Upper lobe of right lung (tissue), 1 donor: Measurements from ENCODE around the gene LRRFIP1. TPM values are rescaled to one million over a fixed set of nuclear protein-coding genes. Genes with fewer than 3 reads are reported as not detected.

ENCODE experiments used
- ATAC-seq: fragments of 200-7000 bp; cut with Tn5 transposase; one replicate; pipeline ENCODE4 v1.9.1; 2020; ENCODE audit warnings: mild to moderate bottlenecking, moderate library complexity
- DNase-seq: peaks from one replicate; pipeline ENCODE4 v3.0.0-alpha.2; 2020
- H3K27ac ChIP-seq: fragments of 200-600 bp; one replicate; pipeline ENCODE4 v1.8.0; 2022
- H3K27me3 ChIP-seq: fragments of 200-600 bp; one replicate; pipeline ENCODE4 v1.8.0; 2022; ENCODE audit warnings: mild to moderate bottlenecking
- H3K36me3 ChIP-seq: fragments of 200-600 bp; one replicate; pipeline ENCODE4 v1.8.0; 2022
- H3K4me1 ChIP-seq: fragments of 200-600 bp; one replicate; pipeline ENCODE4 v1.8.0; 2022
- H3K4me3 ChIP-seq: fragments of 200-600 bp; one replicate; pipeline ENCODE4 v1.8.0; 2022; ENCODE audit warnings: mild to moderate bottlenecking
- H3K9me3 ChIP-seq: fragments of 200-600 bp; one replicate; pipeline ENCODE4 v1.8.0; 2022
- CTCF ChIP-seq: fragments of 200-600 bp; IDR thresholded peaks from one replicate; pipeline ENCODE4 v1.8.0; 2022; ENCODE audit warnings: antibody characterized with exemption
- intact Hi-C: fragments of 100-400 bp; cut with DNase I; formaldehyde crosslinking; loops from one replicate; pipeline ENCODE4 v1.11.0; 2022
- total RNA-seq: library from RNA; stranded (reverse); fragmentation: NEBNext Ultra II Directional; extraction: Animal tissue kit (Norgen Biotek cat#: 25700); gene quantifications from one replicate; pipeline ENCODE4 v1.2.1, GENCODE V29; 2021
- donor health status: DM: no; HTN: yes; CAD: no; lungs with severe emphysema.

Gene LRRFIP1
- total RNA-seq, 1 donor from 2014 or later = 178 TPM

- no peak for DNase-seq
- no peak for TF ChIP-seq CTCF
- H3K27ac ChIP-seq = no peak overlapping the region
- peaks cover 26% of the 10 kb centered on the region for H3K36me3 ChIP-seq
- ATAC-seq = no peak
- H3K4me1 ChIP-seq = peaks cover 23% of the 10 kb centered on the region
- no peaks in the 10 kb centered on the region for H3K27me3 ChIP-seq
- intact Hi-C loops = no loop called here
- no peak overlapping the region for H3K4me3 ChIP-seq
- H3K9me3 ChIP-seq = no peaks in the 10 kb centered on the region
Observed at GRCh38 chr2:237721458-237721857, 94.1 kb downstream of the LRRFIP1 start.

- peaks cover 31% of the 10 kb centered on the region for H3K4me1 ChIP-seq
- H3K27me3 ChIP-seq = no peaks in the 10 kb centered on the region
- no peak overlapping the region for H3K4me3 ChIP-seq
- no peak overlapping the region for H3K27ac ChIP-seq
- ATAC-seq (no peak), DNase-seq (no peak)
- peaks cover 25% of the 10 kb centered on the region for H3K36me3 ChIP-seq
- intact Hi-C loops = no loop called here
- TF ChIP-seq CTCF = no peak
- H3K9me3 ChIP-seq = no peaks in the 10 kb centered on the region
Observed at GRCh38 chr2:237722616-237723015, 95.2 kb downstream of the LRRFIP1 start.

- Histone ChIP-seq H3K27me3 (no peaks in the 10 kb centered on the region), H3K4me1 (peaks cover 35% of the 10 kb centered on the region), H3K27ac (no peak overlapping the region), H3K36me3 (peaks cover 21% of the 10 kb centered on the region), H3K4me3 (no peak overlapping the region), H3K9me3 (no peaks in the 10 kb centered on the region)
- no peak for ATAC-seq
- no peak for TF ChIP-seq CTCF
- intact Hi-C loops = no loop called here
- DNase-seq = no peak
Observed at GRCh38 chr2:237723023-237723422, 95.6 kb downstream of the LRRFIP1 start.

GRCh38 chr2:237723602-237724001, 96.2 kb downstream of the LRRFIP1 start:
- H3K9me3 ChIP-seq = no peaks in the 10 kb centered on the region
- H3K27me3 ChIP-seq = no peaks in the 10 kb centered on the region
- ATAC-seq = peak; percentile 56
- no peak overlapping the region for H3K27ac ChIP-seq
- peaks cover 18% of the 10 kb centered on the region for H3K36me3 ChIP-seq
- H3K4me1 ChIP-seq = peaks cover 35% of the 10 kb centered on the region
- TF ChIP-seq CTCF = no peak
- DNase-seq = no peak
- no peak overlapping the region for H3K4me3 ChIP-seq
- intact Hi-C loops = no loop called here

- no peak for ATAC-seq
- no peak overlapping the region for H3K27ac ChIP-seq
- peaks cover 18% of the 10 kb centered on the region for H3K36me3 ChIP-seq
- no peak for TF ChIP-seq CTCF
- peaks cover 45% of the 10 kb centered on the region for H3K4me1 ChIP-seq
- intact Hi-C loops = no loop called here
- H3K4me3 ChIP-seq = no peak overlapping the region
- no peaks in the 10 kb centered on the region for H3K27me3 ChIP-seq
- DNase-seq = no peak
- H3K9me3 ChIP-seq = no peaks in the 10 kb centered on the region
Observed at GRCh38 chr2:237724811-237725478, 97.6 kb downstream of the LRRFIP1 start.

GRCh38 chr2:237725661-237726060, 98.3 kb downstream of the LRRFIP1 start:
- ATAC-seq = peak; percentile 79
- Histone ChIP-seq H3K27me3 (no peaks in the 10 kb centered on the region), H3K9me3 (no peaks in the 10 kb centered on the region), H3K27ac (no peak overlapping the region), H3K36me3 (peaks cover 17% of the 10 kb centered on the region), H3K4me1 (peaks cover 51% of the 10 kb centered on the region), H3K4me3 (no peak overlapping the region)
- intact Hi-C loops = no loop called here
- no peak for DNase-seq
- TF ChIP-seq CTCF = no peak
